Measurements from ENCODE around the gene DEFB128.

DNA sequence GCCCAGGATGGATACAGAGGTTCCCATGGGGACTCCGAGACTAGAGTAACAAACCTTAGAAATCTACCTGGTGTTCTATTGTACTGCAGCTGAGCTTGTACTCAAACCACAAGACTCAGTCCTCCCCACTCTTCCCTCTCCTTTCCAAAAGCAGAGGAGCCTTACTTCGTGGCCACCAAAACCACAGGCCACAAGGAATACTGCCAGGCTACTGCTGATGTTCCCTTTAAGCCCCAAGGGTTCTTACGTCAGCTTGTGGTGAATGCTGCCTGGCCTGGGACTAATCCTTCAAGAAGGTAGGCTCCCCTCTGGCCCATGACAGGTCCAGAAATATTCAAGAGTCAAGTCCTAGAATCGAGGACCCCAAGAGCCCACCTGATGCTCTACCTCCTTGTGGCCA lies 10.5 kb upstream of the DEFB128 start:
- no peak for TF ChIP-seq GABPA (IDR thresholded peaks at IDR 0.05; ENCODE audit: low read depth)
- TF ChIP-seq, protein P1, sequence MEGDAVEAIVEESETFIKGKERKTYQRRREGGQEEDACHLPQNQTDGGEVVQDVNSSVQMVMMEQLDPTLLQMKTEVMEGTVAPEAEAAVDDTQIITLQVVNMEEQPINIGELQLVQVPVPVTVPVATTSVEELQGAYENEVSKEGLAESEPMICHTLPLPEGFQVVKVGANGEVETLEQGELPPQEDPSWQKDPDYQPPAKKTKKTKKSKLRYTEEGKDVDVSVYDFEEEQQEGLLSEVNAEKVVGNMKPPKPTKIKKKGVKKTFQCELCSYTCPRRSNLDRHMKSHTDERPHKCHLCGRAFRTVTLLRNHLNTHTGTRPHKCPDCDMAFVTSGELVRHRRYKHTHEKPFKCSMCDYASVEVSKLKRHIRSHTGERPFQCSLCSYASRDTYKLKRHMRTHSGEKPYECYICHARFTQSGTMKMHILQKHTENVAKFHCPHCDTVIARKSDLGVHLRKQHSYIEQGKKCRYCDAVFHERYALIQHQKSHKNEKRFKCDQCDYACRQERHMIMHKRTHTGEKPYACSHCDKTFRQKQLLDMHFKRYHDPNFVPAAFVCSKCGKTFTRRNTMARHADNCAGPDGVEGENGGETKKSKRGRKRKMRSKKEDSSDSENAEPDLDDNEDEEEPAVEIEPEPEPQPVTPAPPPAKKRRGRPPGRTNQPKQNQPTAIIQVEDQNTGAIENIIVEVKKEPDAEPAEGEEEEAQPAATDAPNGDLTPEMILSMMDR (IDR thresholded peaks at IDR 0.05; ENCODE audit: insufficient read depth, low read length), result no peak
- TF ChIP-seq, protein P2, sequence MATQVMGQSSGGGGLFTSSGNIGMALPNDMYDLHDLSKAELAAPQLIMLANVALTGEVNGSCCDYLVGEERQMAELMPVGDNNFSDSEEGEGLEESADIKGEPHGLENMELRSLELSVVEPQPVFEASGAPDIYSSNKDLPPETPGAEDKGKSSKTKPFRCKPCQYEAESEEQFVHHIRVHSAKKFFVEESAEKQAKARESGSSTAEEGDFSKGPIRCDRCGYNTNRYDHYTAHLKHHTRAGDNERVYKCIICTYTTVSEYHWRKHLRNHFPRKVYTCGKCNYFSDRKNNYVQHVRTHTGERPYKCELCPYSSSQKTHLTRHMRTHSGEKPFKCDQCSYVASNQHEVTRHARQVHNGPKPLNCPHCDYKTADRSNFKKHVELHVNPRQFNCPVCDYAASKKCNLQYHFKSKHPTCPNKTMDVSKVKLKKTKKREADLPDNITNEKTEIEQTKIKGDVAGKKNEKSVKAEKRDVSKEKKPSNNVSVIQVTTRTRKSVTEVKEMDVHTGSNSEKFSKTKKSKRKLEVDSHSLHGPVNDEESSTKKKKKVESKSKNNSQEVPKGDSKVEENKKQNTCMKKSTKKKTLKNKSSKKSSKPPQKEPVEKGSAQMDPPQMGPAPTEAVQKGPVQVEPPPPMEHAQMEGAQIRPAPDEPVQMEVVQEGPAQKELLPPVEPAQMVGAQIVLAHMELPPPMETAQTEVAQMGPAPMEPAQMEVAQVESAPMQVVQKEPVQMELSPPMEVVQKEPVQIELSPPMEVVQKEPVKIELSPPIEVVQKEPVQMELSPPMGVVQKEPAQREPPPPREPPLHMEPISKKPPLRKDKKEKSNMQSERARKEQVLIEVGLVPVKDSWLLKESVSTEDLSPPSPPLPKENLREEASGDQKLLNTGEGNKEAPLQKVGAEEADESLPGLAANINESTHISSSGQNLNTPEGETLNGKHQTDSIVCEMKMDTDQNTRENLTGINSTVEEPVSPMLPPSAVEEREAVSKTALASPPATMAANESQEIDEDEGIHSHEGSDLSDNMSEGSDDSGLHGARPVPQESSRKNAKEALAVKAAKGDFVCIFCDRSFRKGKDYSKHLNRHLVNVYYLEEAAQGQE (IDR thresholded peaks at IDR 0.05; ENCODE audit: insufficient replicate concordance, low read depth), result no peak
- TF ChIP-seq SPI1 (IDR thresholded peaks at IDR 0.05; ENCODE audit: borderline replicate concordance, low read depth), result no peak
- TF ChIP-seq POLR2AphosphoS5 (IDR thresholded peaks at IDR 0.05; ENCODE audit: low read depth), result no peak

All from HL-60 (cell line).